H9 (cell line): ENCODE measurements around the gene ZNF792. TPM values are rescaled to one million over a fixed set of nuclear protein-coding genes. Genes with fewer than 3 reads are reported as not detected.

ENCODE experiments used
- DNase-seq: peaks from one replicate; pipeline ENCODE4 v3.0.0-alpha.2; 2017
- H2AFZ ChIP-seq: one replicate; pipeline ENCODE4 v1.6.1; 2013; ENCODE audit warnings: mild to moderate bottlenecking, low read length, control low read depth, moderate library complexity
- H2AK5ac ChIP-seq: 2 replicates; pipeline ENCODE4 v1.6.1; 2013; ENCODE audit warnings: low read length, control low read depth, mixed read lengths; ENCODE audit not compliant: insufficient read length
- H2BK120ac ChIP-seq: one replicate; pipeline ENCODE4 v1.6.1; 2013; ENCODE audit warnings: low read depth, mild to moderate bottlenecking, low read length, control low read depth, inconsistent platforms; ENCODE audit not compliant: poor library complexity, severe bottlenecking
- H2BK12ac ChIP-seq: 2 replicates; pipeline ENCODE4 v1.6.1; 2013; ENCODE audit warnings: low read length, control low read depth, mixed read lengths, low read depth; ENCODE audit not compliant: insufficient read length
- H2BK15ac ChIP-seq: 2 replicates; pipeline ENCODE4 v1.6.1; 2013; ENCODE audit warnings: low read depth, low read length, control low read depth
- H2BK20ac ChIP-seq: one replicate; pipeline ENCODE4 v1.6.1; 2013; ENCODE audit warnings: low read depth, mild to moderate bottlenecking, low read length, control low read depth, inconsistent platforms; ENCODE audit not compliant: poor library complexity, severe bottlenecking
- H2BK5ac ChIP-seq: 2 replicates; pipeline ENCODE4 v1.6.1; 2013; ENCODE audit warnings: low read length, control low read depth, mixed read lengths; ENCODE audit not compliant: insufficient read length
- H3K14ac ChIP-seq: 2 replicates; pipeline ENCODE4 v1.6.1; 2013; ENCODE audit warnings: low read length, control low read depth; ENCODE audit not compliant: insufficient read depth
- H3K18ac ChIP-seq: 2 replicates; pipeline ENCODE4 v1.6.1; 2013; ENCODE audit warnings: low read depth, mild to moderate bottlenecking, mixed read lengths, low read length, control low read depth; ENCODE audit not compliant: insufficient read length
- H3K23ac ChIP-seq: 2 replicates; pipeline ENCODE4 v1.6.1; 2013; ENCODE audit warnings: low read length, control low read depth, mixed read lengths, low read depth; ENCODE audit not compliant: insufficient read length
- H3K23me2 ChIP-seq: 2 replicates; pipeline ENCODE4 v1.6.1; 2013; ENCODE audit warnings: low read depth, mild to moderate bottlenecking, mixed read lengths, low read length, control low read depth; ENCODE audit not compliant: insufficient read length, poor library complexity, severe bottlenecking
- H3K27ac ChIP-seq: 2 replicates; pipeline ENCODE4 v1.5.1; 2013; ENCODE audit warnings: low read length, control low read depth, mixed read lengths, low read depth; ENCODE audit not compliant: insufficient read length
- H3K27me3 ChIP-seq: 2 replicates; pipeline ENCODE4 v1.6.1; 2013; ENCODE audit warnings: low read length, control low read depth, inconsistent platforms; ENCODE audit not compliant: insufficient read depth
- H3K4ac ChIP-seq: 2 replicates; pipeline ENCODE4 v1.6.1; 2013; ENCODE audit warnings: low read depth, mild to moderate bottlenecking, control low read depth, inconsistent platforms, low read length, moderate library complexity
- H3K4me1 ChIP-seq: 2 replicates; pipeline ENCODE4 v1.6.1; 2013; ENCODE audit warnings: low read length, control low read depth, inconsistent platforms; ENCODE audit not compliant: insufficient read depth
- H3K4me2 ChIP-seq: 2 replicates; pipeline ENCODE4 v1.6.1; 2013; ENCODE audit warnings: low read length, control low read depth, mixed read lengths; ENCODE audit not compliant: insufficient read length, insufficient read depth
- H3K56ac ChIP-seq: 2 replicates; pipeline ENCODE4 v1.6.1; 2013; ENCODE audit warnings: low read depth, mild to moderate bottlenecking, mixed read lengths, low read length, control low read depth; ENCODE audit not compliant: insufficient read length
- H3K79me1 ChIP-seq: 2 replicates; pipeline ENCODE4 v1.6.1; 2013; ENCODE audit warnings: low read depth, mild to moderate bottlenecking, moderate library complexity, low read length, control low read depth, inconsistent platforms; ENCODE audit not compliant: insufficient read depth, poor library complexity, severe bottlenecking
- H3K79me2 ChIP-seq: 2 replicates; pipeline ENCODE4 v1.6.1; 2013; ENCODE audit warnings: low read length, control low read depth, inconsistent platforms; ENCODE audit not compliant: insufficient read depth
- H3K9ac ChIP-seq: 2 replicates; pipeline ENCODE4 v1.6.1; 2013; ENCODE audit warnings: low read length, control low read depth, mixed read lengths; ENCODE audit not compliant: insufficient read length; ENCODE audit errors: extremely low read depth
- H3K9me3 ChIP-seq: one replicate; pipeline ENCODE4 v1.6.1; 2013; ENCODE audit warnings: low read depth, low read length, inconsistent platforms; ENCODE audit not compliant: control insufficient read depth
- H3T11ph ChIP-seq: one replicate; pipeline ENCODE4 v1.6.1; 2013; ENCODE audit warnings: mild to moderate bottlenecking, low read length, control low read depth, inconsistent platforms
- H4K20me1 ChIP-seq: one replicate; pipeline ENCODE4 v1.6.1; 2013; ENCODE audit not compliant: control insufficient read depth, insufficient read length, insufficient read depth
- H4K5ac ChIP-seq: 2 replicates; pipeline ENCODE4 v1.6.1; 2013; ENCODE audit warnings: low read depth, mild to moderate bottlenecking, mixed read lengths, low read length, control low read depth; ENCODE audit not compliant: insufficient read length
- H4K8ac ChIP-seq: replicated peaks from 2 replicates; pipeline ENCODE4 v1.6.1; 2013; ENCODE audit warnings: low read length, control low read depth, mixed read lengths, low read depth; ENCODE audit not compliant: insufficient read length
- H4K91ac ChIP-seq: 2 replicates; pipeline ENCODE4 v1.6.1; 2013; ENCODE audit warnings: low read depth, mild to moderate bottlenecking, moderate library complexity, mixed read lengths, low read length, control low read depth; ENCODE audit not compliant: insufficient read length
- H3K27ac Mint-ChIP-seq, 3 experiments: 2 replicates in 2 of 3; 3 replicates in 1 of 3; pipeline ENCODE4 v1.8.0; 2020 to 2021; ENCODE audit warnings: mixed read lengths in 3 of 3, mild to moderate bottlenecking in 1 of 3, moderate library complexity in 1 of 3
- H3K27me3 Mint-ChIP-seq: 2 replicates; pipeline ENCODE4 v1.8.0; 2021; ENCODE audit warnings: low read depth, mild to moderate bottlenecking, moderate library complexity, mixed read lengths
- H3K36me3 Mint-ChIP-seq, 3 experiments: 2 replicates in 2 of 3; 3 replicates in 1 of 3; pipeline ENCODE4 v1.8.0; 2020 to 2021; ENCODE audit warnings: low read depth in 3 of 3, mixed read lengths in 3 of 3; ENCODE audit not compliant: insufficient read depth in 1 of 3
- H3K4me1 Mint-ChIP-seq, 2 experiments: 2 replicates each; pipeline ENCODE4 v1.8.0; 2020; ENCODE audit warnings: mixed read lengths in 2 of 2
- H3K4me3 Mint-ChIP-seq, 2 experiments: 2 replicates in 1 of 2; 3 replicates in 1 of 2; pipeline ENCODE4 v1.8.0; 2020 to 2021; ENCODE audit warnings: mild to moderate bottlenecking in 2 of 2, mixed read lengths in 2 of 2, moderate library complexity in 1 of 2
- H3K9me3 Mint-ChIP-seq, 2 experiments: 2 replicates in 1 of 2; 3 replicates in 1 of 2; pipeline ENCODE4 v1.8.0; 2020; ENCODE audit warnings: mild to moderate bottlenecking in 2 of 2, mixed read lengths in 2 of 2, moderate library complexity in 1 of 2
- WGBS: extraction: QIAGEN DNeasy Blood & Tissue Kit; methylation state at CpG from one replicate; pipeline ENCODE4 v1.1.7; 2013; ENCODE audit warnings: missing lambda C conversion rate, low lambda C conversion rate, mixed read lengths; ENCODE audit not compliant: insufficient read length; ENCODE audit errors: extremely low coverage; 5-methylcytosine and 5-hydroxymethylcytosine counted together
- total RNA-seq: library from RNA; stranded (reverse); gene quantifications from 2 replicates; pipeline ENCODE4 v1.2.1, GENCODE V29; 2021
- TF ChIP-seq, protein P1 (sequence below): fragments of 200-600 bp; sonication (generic); conservative IDR thresholded peaks from 3 replicates; pipeline ENCODE4 v1.8.0; 2021; ENCODE audit warnings: antibody characterized with exemption, mild to moderate bottlenecking

Gene ZNF792
- total RNA-seq, 1 experiment from 2014 or later, result 8.3 TPM

DNA sequence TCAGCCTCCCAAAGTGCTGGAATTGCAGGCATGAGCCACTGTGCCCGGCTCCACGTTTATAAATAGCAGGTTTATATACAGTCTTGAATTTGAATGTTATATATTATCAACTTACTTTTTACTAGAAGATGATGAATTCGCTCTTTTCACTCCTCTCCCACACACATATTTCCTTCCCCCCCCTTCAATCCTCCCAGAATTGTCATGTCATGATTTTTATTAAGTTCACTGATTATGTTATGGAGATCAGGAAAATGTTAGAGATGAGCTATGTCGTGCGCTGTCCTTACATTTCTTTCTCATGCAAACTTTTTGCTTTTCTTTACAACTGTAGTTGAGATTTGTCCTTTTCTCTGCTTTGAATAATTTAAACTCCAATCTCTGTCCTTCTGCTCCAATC, 18.2 kb upstream of the ZNF792 start:
- Histone ChIP-seq H2BK12ac (no peak overlapping the region), H3K4me1 (peaks cover 5% of the 10 kb centered on the region; the same call in 1 of the 2 replicates), H3K23me2 (no peaks in the 10 kb centered on the region), H2BK15ac (no peak overlapping the region), H4K20me1 (no peaks in the 10 kb centered on the region), H4K5ac (no peak overlapping the region), H3K27me3 (no peaks in the 10 kb centered on the region), H3K79me2 (no peaks in the 10 kb centered on the region), H3K79me1 (no peaks in the 10 kb centered on the region), H3K4ac (no peak overlapping the region), H3K27ac (no peak overlapping the region), H3K14ac (no peak overlapping the region), H3K18ac (no peak overlapping the region), H2AK5ac (no peak overlapping the region), H3K23ac (no peak overlapping the region), H3K9me3 (no peaks in the 10 kb centered on the region), H2BK20ac (no peak overlapping the region), H3K4me2 (no peak overlapping the region), H3T11ph (no peak overlapping the region), H3K9ac (no peak overlapping the region), H2BK120ac (no peak overlapping the region), H4K91ac (no peak overlapping the region), H4K8ac (no peak overlapping the region), H3K56ac (no peak overlapping the region), H2BK5ac (no peak overlapping the region), H2AFZ (no peak overlapping the region)
- H3K4me1 Mint-ChIP-seq, result peaks cover 9% of the 10 kb centered on the region in 2 experiments
- peaks cover 6 to 12% of the 10 kb centered on the region in 2 experiments; a peak in 4 of 5 replicates for H3K9me3 Mint-ChIP-seq
- peaks cover 0 to 5% (median 0%) of the 10 kb centered on the region in 3 experiments; a peak in 3 of 7 replicates for H3K36me3 Mint-ChIP-seq
- no peak overlapping the region for H3K4me3 Mint-ChIP-seq
- TF ChIP-seq, protein P1, sequence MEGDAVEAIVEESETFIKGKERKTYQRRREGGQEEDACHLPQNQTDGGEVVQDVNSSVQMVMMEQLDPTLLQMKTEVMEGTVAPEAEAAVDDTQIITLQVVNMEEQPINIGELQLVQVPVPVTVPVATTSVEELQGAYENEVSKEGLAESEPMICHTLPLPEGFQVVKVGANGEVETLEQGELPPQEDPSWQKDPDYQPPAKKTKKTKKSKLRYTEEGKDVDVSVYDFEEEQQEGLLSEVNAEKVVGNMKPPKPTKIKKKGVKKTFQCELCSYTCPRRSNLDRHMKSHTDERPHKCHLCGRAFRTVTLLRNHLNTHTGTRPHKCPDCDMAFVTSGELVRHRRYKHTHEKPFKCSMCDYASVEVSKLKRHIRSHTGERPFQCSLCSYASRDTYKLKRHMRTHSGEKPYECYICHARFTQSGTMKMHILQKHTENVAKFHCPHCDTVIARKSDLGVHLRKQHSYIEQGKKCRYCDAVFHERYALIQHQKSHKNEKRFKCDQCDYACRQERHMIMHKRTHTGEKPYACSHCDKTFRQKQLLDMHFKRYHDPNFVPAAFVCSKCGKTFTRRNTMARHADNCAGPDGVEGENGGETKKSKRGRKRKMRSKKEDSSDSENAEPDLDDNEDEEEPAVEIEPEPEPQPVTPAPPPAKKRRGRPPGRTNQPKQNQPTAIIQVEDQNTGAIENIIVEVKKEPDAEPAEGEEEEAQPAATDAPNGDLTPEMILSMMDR, result no peak
- DNase-seq, result no peak
- no CpG with 5 or more reads among the region's 5 CpGs for WGBS
- H3K27ac Mint-ChIP-seq, result 0 out of 7 replicates have a peak overlapping the region, but pooled peaks of 1 of the 3 experiments have one; percentile 1
- no peaks in the 10 kb centered on the region; the same call in 1 of the 2 replicates for H3K27me3 Mint-ChIP-seq
